Liver (tissue), 2 donors: Measurements from ENCODE around the gene CCNY.

Experiments
- YY1 ChIP-seq: IDR thresholded peaks from 2 replicates; pipeline ENCODE4 v1.6.1; 2016; ENCODE audit warnings: antibody characterized with exemption, mild to moderate bottlenecking
- TF ChIP-seq, protein P1 (sequence below): fragments of 150-350 bp; IDR thresholded peaks from 2 replicates; pipeline ENCODE4 v1.5.1; 2017; ENCODE audit warnings: improper control_type of control experiment, low read depth, low read length; ENCODE audit not compliant: missing input control
- donor health status: healthy.

DNA sequence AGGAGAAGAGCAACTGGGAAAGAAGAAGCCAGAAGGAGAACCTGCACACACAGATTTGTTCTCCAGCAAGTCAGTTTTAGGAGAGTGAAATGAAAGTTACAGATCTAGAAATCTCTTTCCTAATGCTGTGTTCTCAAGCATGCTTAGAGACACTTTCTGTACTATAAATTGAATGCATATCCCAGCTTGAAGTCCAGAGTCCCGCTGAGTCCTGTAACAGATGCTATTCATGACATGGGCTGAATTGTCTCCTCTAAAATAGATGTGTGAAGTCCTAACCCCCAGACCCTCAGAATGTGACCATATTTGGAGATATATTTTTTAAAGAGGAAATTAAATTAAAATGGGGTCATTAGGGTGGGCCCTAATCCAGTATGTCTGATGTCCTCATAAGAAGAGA lies 222.0 kb downstream of the CCNY start:
- TF ChIP-seq, protein P1, sequence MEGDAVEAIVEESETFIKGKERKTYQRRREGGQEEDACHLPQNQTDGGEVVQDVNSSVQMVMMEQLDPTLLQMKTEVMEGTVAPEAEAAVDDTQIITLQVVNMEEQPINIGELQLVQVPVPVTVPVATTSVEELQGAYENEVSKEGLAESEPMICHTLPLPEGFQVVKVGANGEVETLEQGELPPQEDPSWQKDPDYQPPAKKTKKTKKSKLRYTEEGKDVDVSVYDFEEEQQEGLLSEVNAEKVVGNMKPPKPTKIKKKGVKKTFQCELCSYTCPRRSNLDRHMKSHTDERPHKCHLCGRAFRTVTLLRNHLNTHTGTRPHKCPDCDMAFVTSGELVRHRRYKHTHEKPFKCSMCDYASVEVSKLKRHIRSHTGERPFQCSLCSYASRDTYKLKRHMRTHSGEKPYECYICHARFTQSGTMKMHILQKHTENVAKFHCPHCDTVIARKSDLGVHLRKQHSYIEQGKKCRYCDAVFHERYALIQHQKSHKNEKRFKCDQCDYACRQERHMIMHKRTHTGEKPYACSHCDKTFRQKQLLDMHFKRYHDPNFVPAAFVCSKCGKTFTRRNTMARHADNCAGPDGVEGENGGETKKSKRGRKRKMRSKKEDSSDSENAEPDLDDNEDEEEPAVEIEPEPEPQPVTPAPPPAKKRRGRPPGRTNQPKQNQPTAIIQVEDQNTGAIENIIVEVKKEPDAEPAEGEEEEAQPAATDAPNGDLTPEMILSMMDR: no peak
- no peak for TF ChIP-seq YY1
